ENCODE results near the gene CELA3B.
"Not testable (repeated sequence)": the region's sequence is repeated elsewhere in the genome, so short reads cannot be mapped to it uniquely, and the experiment has no call there.

Gene CELA3B

DNA sequence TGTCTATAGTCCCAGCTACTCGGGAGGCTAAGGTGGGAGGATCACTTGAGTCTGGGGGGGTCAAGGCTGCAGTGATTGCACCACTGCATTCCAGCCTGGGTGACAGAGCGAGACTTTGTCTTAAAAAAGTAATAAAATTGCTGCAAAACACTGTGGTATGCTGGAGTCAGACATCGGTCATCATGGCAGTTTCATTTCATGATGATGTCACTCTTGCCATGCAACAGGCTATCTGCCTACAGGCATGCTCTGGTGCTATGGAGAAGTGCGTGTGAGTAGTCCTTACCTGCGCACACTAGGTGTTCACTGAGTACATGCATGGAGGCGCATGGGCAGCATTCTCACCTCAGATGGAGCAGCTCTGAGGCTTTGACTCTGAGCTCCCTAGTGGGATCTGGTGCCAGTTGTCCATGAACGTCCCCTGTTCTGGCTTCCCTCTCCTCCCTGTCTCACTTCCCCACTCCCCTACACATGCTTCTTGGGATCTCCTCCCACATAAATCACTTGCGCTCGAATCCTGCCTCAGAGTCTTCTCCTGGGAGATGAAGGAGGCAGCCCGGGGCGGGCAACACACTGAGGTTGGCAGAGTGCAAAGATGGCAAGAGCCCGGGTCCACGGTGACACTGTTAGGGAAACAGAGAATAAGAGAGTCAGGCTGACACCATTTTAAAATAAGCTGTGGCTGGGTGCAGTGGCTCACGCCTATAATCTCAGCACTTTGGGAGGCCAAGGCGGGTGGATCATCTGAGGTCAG is 10.4 kb upstream of the CELA3B start:
- no peak for DNase-seq (ENCODE audit: low spot score)
- in situ Hi-C loops (cut with MboI; ENCODE audit: low pct_unique_long_range_greater_than_20kb, low sequenced_read_pairs, unreplicated experiment), result loop anchor here (25.0 kb wide), 1 partner anchor 254 kb away; no protein-coding TSS in a partner anchor
- TF ChIP-seq, protein P1, sequence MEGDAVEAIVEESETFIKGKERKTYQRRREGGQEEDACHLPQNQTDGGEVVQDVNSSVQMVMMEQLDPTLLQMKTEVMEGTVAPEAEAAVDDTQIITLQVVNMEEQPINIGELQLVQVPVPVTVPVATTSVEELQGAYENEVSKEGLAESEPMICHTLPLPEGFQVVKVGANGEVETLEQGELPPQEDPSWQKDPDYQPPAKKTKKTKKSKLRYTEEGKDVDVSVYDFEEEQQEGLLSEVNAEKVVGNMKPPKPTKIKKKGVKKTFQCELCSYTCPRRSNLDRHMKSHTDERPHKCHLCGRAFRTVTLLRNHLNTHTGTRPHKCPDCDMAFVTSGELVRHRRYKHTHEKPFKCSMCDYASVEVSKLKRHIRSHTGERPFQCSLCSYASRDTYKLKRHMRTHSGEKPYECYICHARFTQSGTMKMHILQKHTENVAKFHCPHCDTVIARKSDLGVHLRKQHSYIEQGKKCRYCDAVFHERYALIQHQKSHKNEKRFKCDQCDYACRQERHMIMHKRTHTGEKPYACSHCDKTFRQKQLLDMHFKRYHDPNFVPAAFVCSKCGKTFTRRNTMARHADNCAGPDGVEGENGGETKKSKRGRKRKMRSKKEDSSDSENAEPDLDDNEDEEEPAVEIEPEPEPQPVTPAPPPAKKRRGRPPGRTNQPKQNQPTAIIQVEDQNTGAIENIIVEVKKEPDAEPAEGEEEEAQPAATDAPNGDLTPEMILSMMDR (IDR thresholded peaks at IDR 0.05; ENCODE audit: extremely low read depth, insufficient read depth, missing control alignments), result no peak

DNA sequence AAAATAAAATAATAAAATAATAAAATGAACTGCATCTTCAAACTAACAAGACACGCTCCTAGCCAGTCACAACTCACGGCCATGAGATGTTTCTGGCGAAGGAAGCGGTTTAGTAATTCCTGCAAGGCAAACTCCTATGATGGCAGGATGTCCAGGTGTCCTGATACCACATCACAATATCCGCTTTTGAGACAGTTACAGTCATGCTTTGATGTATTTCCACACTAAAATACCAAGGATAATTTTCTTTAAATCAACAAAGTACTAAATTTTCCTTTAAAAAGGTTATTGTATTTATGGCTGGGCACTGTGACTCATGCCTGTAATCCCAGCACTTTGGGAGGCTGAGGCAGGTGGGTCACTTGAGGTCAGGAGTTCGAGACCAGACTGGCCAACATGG is 9.6 kb upstream of the CELA3B start:
- in situ Hi-C loops (cut with MboI; ENCODE audit: low pct_unique_long_range_greater_than_20kb, low sequenced_read_pairs, unreplicated experiment), result loop anchor here (25.0 kb wide), 1 partner anchor 255 kb away; no protein-coding TSS in a partner anchor
- not testable (repeated sequence) for DNase-seq (ENCODE audit: low spot score)

DNA sequence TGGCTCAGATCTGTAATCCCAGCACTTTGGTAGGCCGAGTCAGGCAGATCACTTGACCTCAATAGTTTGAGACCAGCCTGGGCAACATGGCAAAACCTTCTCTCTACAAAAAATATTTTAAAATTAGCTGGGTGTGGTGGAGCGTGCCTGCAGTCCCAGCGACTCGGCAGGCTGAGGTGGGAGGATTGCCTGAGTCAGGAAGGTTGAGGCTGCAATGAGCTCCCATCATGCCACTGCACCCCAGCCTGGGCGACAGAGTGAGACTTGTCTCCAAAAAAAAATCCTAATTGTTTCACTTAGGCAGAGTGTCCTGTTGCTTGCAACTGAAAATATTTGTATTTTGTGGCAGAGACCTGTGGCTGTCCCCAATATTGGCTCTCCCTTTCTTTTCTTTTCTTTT is 7.8 kb upstream of the CELA3B start:
- not testable (repeated sequence) for DNase-seq (ENCODE audit: low spot score)
- in situ Hi-C loops (cut with MboI; ENCODE audit: low pct_unique_long_range_greater_than_20kb, low sequenced_read_pairs, unreplicated experiment), result loop anchor here (25.0 kb wide), 1 partner anchor 257 kb away; no protein-coding TSS in a partner anchor

DNA sequence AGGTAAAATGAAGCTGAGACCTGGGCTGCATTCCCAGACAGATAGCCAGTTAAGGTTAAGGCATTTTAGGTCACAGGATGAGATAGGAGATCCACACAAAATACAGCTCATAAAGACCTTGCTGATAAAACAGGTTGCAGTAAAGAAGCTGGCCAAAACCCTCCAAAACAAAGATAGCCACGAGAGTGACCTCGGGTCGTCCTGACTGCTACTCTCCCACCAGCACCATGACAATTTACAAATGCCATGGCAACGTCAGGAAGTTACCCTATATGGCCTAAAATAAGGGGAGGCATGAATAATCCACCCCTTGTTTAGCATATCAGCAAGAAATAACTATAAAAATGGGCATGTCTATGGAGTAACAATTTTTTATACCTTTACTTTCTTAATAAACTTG is 6.3 kb upstream of the CELA3B start:
- DNase-seq (ENCODE audit: low spot score), result not testable (repeated sequence)
- in situ Hi-C loops (cut with MboI; ENCODE audit: low pct_unique_long_range_greater_than_20kb, low sequenced_read_pairs, unreplicated experiment), result loop anchor here (25.0 kb wide), 1 partner anchor 258 kb away; no protein-coding TSS in a partner anchor

DNA sequence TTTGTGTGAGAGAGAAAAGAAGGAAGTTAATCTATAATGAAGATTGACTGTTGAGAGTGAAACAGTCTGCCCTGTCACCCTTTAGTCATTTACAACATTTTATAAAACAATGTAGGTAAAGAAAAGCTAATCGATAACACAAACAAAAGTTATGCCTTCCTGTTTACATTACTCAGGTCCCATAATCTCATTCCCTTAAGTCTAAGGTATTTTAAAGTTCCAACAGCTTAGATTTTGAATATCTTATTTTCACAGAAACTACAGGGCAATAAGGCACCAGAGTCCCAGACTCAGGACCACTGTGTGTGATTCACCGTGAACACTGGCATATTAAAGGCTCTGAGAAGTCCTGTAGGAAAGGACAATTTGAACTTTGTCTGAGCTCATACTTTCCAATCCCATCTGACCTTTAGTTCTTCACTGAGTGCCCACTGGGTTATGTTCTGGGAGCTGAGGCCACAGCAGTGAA is 3.8 kb upstream of the CELA3B start:
- DNase-seq (ENCODE audit: low spot score), result not testable (repeated sequence)
- in situ Hi-C loops (cut with MboI; ENCODE audit: low pct_unique_long_range_greater_than_20kb, low sequenced_read_pairs, unreplicated experiment), result loop anchor here (25.0 kb wide), 1 partner anchor 261 kb away; no protein-coding TSS in a partner anchor

DNA sequence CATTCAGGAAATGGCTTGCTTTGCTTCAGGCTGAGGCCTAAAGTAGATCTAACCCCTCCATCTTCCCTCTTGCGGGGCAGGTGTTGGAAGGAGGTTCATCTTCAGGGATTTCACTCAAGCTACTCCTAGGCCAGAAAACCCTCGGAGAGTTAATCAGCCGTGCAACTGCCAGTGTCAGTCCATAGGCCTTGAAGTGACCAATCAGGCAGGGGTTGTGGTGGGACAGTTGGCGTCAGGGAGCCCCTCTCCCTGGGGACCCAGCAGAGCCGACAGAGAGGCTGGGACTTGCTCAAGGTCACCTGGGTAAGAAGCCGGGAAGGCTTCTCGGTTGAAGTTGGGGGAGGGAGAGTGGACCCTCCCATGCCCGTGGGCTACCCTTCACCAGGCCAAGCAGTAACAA is 2.9 kb upstream of the CELA3B start:
- not testable (repeated sequence) for DNase-seq (ENCODE audit: low spot score)
- in situ Hi-C loops (cut with MboI; ENCODE audit: low pct_unique_long_range_greater_than_20kb, low sequenced_read_pairs, unreplicated experiment), result loop anchor here (25.0 kb wide), 1 partner anchor 262 kb away; no protein-coding TSS in a partner anchor

DNA sequence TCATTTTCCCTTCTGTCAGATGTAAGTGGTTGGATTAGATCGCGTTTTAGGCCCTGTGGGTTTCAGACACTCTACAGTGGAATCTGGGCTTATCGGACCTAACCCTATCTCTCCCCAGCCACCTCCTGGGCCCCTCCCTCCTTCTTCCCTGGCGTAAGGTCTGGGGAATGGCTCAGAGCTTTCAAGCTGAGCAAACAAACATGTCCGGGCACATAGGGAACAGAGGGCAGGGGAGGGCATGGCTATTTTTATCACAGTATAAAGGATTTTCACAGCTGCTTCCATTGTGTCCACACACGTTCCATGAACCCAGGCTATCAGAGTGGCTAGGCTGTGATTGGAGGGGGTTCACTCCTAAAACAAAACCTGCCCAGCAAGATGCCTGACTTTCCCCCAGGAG is 2.1 kb upstream of the CELA3B start:
- in situ Hi-C loops (cut with MboI; ENCODE audit: low pct_unique_long_range_greater_than_20kb, low sequenced_read_pairs, unreplicated experiment), result loop anchor here (25.0 kb wide), 1 partner anchor 262 kb away; no protein-coding TSS in a partner anchor
- DNase-seq (ENCODE audit: low spot score), result not testable (repeated sequence)

DNA sequence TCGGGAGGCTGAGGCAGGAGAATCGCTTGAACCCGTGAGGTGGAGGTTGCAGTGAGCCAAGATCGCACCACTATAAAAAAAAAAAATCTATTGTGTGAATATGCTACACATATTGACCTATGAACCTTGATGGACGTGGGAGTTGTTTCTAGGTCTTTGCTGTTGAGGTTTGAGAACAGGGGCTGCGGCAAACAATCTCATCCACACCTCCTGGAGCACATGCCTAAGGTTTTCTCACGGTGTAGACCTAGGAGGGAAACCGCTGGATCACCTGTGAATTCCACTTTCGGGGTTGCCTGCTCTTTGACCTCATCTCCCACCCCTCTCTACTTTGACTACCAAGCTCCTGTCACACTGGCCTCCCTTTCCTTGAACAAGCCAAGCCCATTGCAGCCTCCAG is 1.5 kb upstream of the CELA3B start:
- DNase-seq (ENCODE audit: low spot score); in situ Hi-C loops (cut with MboI; ENCODE audit: low pct_unique_long_range_greater_than_20kb, low sequenced_read_pairs, unreplicated experiment): not testable (repeated sequence)

DNA sequence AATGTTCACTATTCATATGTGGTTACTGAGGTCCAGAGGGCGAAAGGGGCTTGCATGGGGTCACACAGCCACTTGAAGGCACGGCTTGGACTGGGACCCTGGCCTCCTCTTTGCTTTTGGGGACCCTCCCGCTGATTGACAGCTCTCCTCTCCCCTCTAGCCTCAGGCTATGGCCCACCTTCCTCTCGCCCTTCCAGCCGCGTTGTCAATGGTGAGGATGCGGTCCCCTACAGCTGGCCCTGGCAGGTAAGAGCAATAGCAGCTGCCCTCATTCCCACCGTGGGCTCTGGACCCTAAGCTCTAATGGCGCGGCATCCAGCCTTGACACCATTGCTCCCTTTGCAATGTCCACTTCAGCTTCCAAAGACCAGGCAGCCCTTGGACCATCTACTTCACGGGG is 1.4 kb downstream of the CELA3B start:
- DNase-seq (ENCODE audit: low spot score); in situ Hi-C loops (cut with MboI; ENCODE audit: low pct_unique_long_range_greater_than_20kb, low sequenced_read_pairs, unreplicated experiment): not testable (repeated sequence)

DNA sequence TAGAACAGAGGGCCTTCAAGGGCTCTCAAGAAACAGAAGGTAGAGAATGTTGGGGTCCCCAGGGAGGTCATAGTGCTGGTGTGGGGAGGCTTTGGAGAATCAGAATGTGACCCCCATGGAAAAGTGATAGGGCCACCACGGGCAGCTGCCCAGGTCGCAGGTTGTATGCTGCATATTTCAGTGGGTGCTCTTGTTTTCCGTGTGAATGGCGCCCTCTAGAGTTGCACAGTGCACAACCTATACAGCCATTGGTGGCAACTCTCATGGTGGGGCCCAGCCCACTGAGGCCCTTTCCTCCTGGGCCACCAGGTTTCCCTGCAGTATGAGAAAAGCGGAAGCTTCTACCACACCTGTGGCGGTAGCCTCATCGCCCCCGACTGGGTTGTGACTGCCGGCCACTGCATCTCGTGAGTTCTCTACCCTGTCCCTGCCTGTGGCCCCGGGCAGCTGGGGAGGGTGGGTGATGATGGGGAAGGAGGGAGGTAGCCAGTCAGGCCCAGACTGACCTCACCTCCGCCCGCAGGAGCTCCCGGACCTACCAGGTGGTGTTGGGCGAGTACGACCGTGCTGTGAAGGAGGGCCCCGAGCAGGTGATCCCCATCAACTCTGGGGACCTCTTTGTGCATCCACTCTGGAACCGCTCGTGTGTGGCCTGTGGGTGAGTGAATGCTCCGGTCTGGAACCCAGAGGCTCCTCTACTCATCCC is 3.8 kb downstream of the CELA3B start:
- DNase-seq (ENCODE audit: low spot score); in situ Hi-C loops (cut with MboI; ENCODE audit: low pct_unique_long_range_greater_than_20kb, low sequenced_read_pairs, unreplicated experiment): not testable (repeated sequence)

DNA sequence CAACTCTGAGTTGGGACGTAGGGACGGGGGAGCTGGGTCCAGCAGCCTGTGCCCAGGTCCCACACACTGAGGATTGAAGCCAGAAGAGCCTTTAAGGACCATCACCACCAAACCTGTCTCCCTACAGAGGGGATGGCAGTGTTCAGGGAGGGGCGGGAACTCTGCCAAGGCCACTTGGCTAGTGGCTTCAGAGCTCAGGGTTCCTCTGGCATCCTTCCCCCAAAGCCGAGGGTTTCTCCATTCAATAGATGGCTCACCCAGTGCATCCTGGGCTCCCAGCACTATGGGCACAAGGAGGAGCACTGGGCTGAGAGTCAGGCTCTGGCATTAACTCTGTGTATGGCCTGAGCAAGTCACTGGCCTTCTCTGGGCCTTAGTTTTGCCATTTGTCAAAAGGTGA is 4.4 kb downstream of the CELA3B start:
- in situ Hi-C loops (cut with MboI; ENCODE audit: low pct_unique_long_range_greater_than_20kb, low sequenced_read_pairs, unreplicated experiment); DNase-seq (ENCODE audit: low spot score): not testable (repeated sequence)

DNA sequence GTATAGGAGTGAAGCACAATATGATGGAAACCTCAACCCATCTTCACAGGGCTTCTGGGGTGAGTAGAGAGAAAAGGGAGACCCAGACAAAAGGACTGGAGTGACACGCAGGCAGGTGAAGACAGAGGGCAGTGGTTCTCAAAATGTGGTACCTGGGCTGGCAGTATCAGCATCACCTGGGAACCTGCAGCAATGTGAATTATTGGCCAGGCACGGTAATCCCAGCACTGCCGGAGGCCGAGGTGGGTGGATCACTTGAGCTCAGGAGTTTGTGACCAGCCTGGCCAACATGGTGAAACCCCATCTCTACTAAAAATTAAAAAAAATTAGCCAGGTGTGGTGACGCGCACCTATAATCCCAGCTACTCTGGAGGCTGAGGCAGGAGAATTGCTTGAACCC is 5.3 kb downstream of the CELA3B start:
- in situ Hi-C loops (cut with MboI; ENCODE audit: low pct_unique_long_range_greater_than_20kb, low sequenced_read_pairs, unreplicated experiment); DNase-seq (ENCODE audit: low spot score): not testable (repeated sequence)

DNA sequence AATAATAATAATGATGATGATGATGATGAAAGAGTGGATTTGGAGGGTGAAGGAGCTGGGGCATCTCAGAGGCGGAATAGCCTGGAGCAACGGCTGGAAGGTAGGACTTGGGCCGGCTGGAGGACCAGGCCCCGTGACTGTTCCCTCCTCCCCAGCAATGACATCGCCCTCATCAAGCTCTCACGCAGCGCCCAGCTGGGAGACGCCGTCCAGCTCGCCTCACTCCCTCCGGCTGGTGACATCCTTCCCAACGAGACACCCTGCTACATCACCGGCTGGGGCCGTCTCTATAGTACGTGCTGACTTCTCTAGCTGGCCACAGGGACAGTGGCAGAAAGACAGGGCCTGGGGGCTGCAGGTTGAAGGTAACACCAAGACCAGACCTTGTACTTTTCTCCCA is 6.7 kb downstream of the CELA3B start:
- DNase-seq (ENCODE audit: low spot score); in situ Hi-C loops (cut with MboI; ENCODE audit: low pct_unique_long_range_greater_than_20kb, low sequenced_read_pairs, unreplicated experiment): not testable (repeated sequence)

DNA sequence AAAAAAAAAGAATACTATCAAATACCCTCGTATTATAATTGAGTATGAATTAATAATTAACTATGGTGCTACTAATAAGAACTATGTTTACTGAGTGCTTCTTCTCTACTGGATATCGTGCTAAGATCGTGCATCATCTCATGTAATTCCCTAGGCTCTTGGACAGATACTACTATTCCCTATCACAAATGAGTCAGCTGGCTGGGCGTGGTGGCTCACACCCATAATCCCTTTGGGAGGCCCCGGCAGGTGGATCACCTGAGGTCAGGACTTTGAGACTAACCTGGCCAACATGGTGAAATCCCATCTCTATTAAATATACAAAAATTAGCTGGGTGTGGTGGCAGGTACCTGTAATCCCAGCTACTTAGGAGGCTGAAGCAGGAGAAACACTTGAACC is 9.1 kb downstream of the CELA3B start:
- in situ Hi-C loops (cut with MboI; ENCODE audit: low pct_unique_long_range_greater_than_20kb, low sequenced_read_pairs, unreplicated experiment); DNase-seq (ENCODE audit: low spot score): not testable (repeated sequence)

DNA sequence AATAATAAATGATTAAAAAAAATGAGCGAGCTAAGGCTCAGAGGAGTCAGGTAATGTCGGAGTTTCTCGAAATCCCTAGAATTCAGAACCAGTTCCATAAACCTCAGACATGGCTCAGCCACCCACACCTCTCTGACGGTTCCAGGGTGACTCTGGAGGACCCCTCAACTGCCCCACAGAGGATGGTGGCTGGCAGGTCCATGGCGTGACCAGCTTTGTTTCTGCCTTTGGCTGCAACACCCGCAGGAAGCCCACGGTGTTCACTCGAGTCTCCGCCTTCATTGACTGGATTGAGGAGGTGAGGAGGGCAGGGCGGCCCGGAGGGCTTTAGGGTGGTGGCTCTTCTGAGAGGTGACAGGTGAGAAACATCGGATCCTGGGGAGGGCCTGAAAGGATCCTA is 9.6 kb downstream of the CELA3B start:
- in situ Hi-C loops (cut with MboI; ENCODE audit: low pct_unique_long_range_greater_than_20kb, low sequenced_read_pairs, unreplicated experiment); DNase-seq (ENCODE audit: low spot score): not testable (repeated sequence)

DNA sequence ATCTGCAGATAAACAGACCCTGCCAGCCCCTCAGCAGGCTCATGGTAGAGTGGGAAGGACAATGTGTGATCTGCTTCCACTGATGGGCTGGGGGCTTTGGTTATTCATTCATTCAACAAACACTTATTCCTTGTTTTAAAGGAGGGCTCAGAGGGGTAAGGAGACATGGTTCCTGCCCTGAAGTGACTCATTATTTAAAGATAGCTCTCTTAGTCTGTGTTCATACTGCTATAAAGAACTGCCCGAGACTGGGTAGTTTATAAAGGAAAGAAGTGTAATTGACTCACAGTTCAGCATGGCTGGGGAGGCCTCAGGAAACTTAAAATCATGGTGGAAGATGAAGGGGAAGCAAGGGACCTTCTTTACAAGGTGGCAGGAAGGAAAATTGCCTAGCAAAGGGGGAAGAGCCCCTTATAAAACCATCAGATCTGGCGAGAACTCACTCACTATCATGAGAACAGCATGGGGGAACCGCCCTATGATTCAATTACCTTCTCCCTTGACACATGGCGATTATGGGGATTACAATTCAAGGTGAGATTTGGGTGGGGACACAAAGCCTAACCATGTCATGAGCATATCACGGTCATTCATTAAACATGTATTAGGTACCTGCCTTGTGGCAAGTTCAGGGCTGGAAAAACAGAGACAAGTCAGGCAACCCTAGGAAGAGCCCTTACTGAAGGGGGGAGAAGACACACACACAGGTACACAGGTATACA is 13.0 kb downstream of the CELA3B start:
- DNase-seq (ENCODE audit: low spot score); in situ Hi-C loops (cut with MboI; ENCODE audit: low pct_unique_long_range_greater_than_20kb, low sequenced_read_pairs, unreplicated experiment): not testable (repeated sequence)

Measured in GM13977 (cell line).